MM.1S (cell line): ENCODE data around the gene NLRP8.

Experiments used
- DNase-seq: peaks from one replicate; pipeline ENCODE4 v3.0.0-alpha.2; 2015
- H2AFZ ChIP-seq: fragments of 300-600 bp; sonication (generic); 2 replicates; pipeline ENCODE4 v1.6.0; 2016; ENCODE audit warnings: antibody characterized with exemption, low read length
- H3F3A ChIP-seq: fragments of 300-600 bp; sonication (generic); 2 replicates; pipeline ENCODE4 v1.6.1; 2016; ENCODE audit warnings: mild to moderate bottlenecking, antibody characterized with exemption, low read length, moderate library complexity, mixed read lengths; ENCODE audit not compliant: insufficient read depth
- H3K27ac ChIP-seq: fragments of 300-600 bp; sonication (generic); 2 replicates; pipeline ENCODE4 v1.5.1; 2016; ENCODE audit warnings: mild to moderate bottlenecking, low read length
- H3K27me3 ChIP-seq: fragments of 300-600 bp; sonication (generic); replicated peaks from 2 replicates; pipeline ENCODE4 v1.6.0; 2016; ENCODE audit warnings: low read length; ENCODE audit not compliant: insufficient read depth
- H3K36me3 ChIP-seq: fragments of 300-600 bp; sonication (generic); replicated peaks from 2 replicates; pipeline ENCODE4 v1.6.1; 2016; ENCODE audit warnings: mild to moderate bottlenecking, low read length, mixed read lengths; ENCODE audit not compliant: insufficient read depth
- H3K4me1 ChIP-seq: fragments of 300-600 bp; sonication (generic); 2 replicates; pipeline ENCODE4 v1.6.1; 2016; ENCODE audit warnings: low read length, mixed read lengths
- H3K4me2 ChIP-seq: fragments of 300-600 bp; sonication (generic); 2 replicates; pipeline ENCODE4 v1.6.0; 2016; ENCODE audit warnings: low read depth, low read length
- H3K4me3 ChIP-seq: fragments of 300-600 bp; sonication (generic); 2 replicates; pipeline ENCODE4 v1.5.1; 2016; ENCODE audit warnings: low read length, mixed read lengths
- H3K79me2 ChIP-seq: fragments of 300-600 bp; sonication (generic); 2 replicates; pipeline ENCODE4 v1.6.1; 2016; ENCODE audit warnings: mixed run types, low read length, mixed read lengths
- H3K9ac ChIP-seq: fragments of 300-600 bp; sonication (generic); 2 replicates; pipeline ENCODE4 v1.6.1; 2016; ENCODE audit warnings: low read length, mixed read lengths
- H3K9me2 ChIP-seq: fragments of 300-600 bp; sonication (generic); replicated peaks from 2 replicates; pipeline ENCODE4 v1.6.1; 2016; ENCODE audit warnings: mild to moderate bottlenecking, low read length, mixed read lengths; ENCODE audit not compliant: insufficient read depth
- H3K9me3 ChIP-seq: fragments of 300-600 bp; sonication (generic); replicated peaks from 2 replicates; pipeline ENCODE4 v1.6.1; 2016; ENCODE audit warnings: mild to moderate bottlenecking, low read length, mixed read lengths; ENCODE audit not compliant: insufficient read depth
- H4K20me1 ChIP-seq: fragments of 300-600 bp; sonication (generic); 2 replicates; pipeline ENCODE4 v1.6.1; 2016; ENCODE audit warnings: mild to moderate bottlenecking, low read length, moderate library complexity, mixed read lengths; ENCODE audit not compliant: insufficient read depth
- CTCF ChIP-seq: fragments of 300-600 bp; sonication (generic); IDR thresholded peaks from 2 replicates; pipeline ENCODE4 v1.5.1; 2016; ENCODE audit warnings: antibody characterized with exemption, low read length, mixed read lengths
- EZH2 ChIP-seq: fragments of 300-600 bp; sonication (generic); optimal IDR thresholded peaks from 2 replicates; pipeline ENCODE3; 2017; ENCODE audit warnings: low read depth, mild to moderate bottlenecking, antibody characterized with exemption, low read length, mixed read lengths
- EZH2phosphoT487 ChIP-seq: fragments of 300-600 bp; sonication (generic); IDR thresholded peaks from 2 replicates; pipeline ENCODE4 v1.6.1; 2018; ENCODE audit warnings: antibody characterized with exemption, low read length

Gene NLRP8

GRCh38 chr19:55990831-55991230 lies 43.2 kb downstream of the NLRP8 start:
- H2AFZ ChIP-seq = no peak overlapping the region
- 0 out of 2 replicates have a peak, but pooled peaks cover 6% of the 10 kb centered on the region for H3K4me1 ChIP-seq
- no peak overlapping the region for H3K4me2 ChIP-seq
- no peaks in the 10 kb centered on the region for H3K9me3 ChIP-seq
- DNase-seq = no peak
- H3K36me3 ChIP-seq = no peaks in the 10 kb centered on the region
- H3F3A ChIP-seq = no peaks in the 10 kb centered on the region
- H3K9me2 ChIP-seq = no peaks in the 10 kb centered on the region
- TF ChIP-seq EZH2 = no peak
- no peak for TF ChIP-seq EZH2phosphoT487
- TF ChIP-seq CTCF = no peak
- no peaks in the 10 kb centered on the region for H3K79me2 ChIP-seq
- peaks cover 11% of the 10 kb centered on the region; the same call in 1 of the 2 replicates for H3K27me3 ChIP-seq
- no peak overlapping the region for H3K27ac ChIP-seq
- no peaks in the 10 kb centered on the region for H4K20me1 ChIP-seq
- no peak overlapping the region for H3K4me3 ChIP-seq
- H3K9ac ChIP-seq = no peak overlapping the region

GRCh38 chr19:55993492-55993891 lies 45.9 kb downstream of the NLRP8 start:
- peaks cover 11% of the 10 kb centered on the region; the same call in 1 of the 2 replicates for H3K27me3 ChIP-seq
- no peak overlapping the region for H3K4me2 ChIP-seq
- H3K4me1 ChIP-seq = no peaks in the 10 kb centered on the region
- no peak overlapping the region for H3K9ac ChIP-seq
- no peaks in the 10 kb centered on the region for H3K36me3 ChIP-seq
- no peaks in the 10 kb centered on the region for H4K20me1 ChIP-seq
- no peaks in the 10 kb centered on the region for H3K79me2 ChIP-seq
- H3K9me2 ChIP-seq = no peaks in the 10 kb centered on the region
- no peaks in the 10 kb centered on the region; the same call in 1 of the 2 replicates for H3F3A ChIP-seq
- H3K9me3 ChIP-seq = no peaks in the 10 kb centered on the region
- no peak for DNase-seq
- H2AFZ ChIP-seq = no peak overlapping the region
- no peak overlapping the region for H3K27ac ChIP-seq
- no peak overlapping the region for H3K4me3 ChIP-seq
- no peak for TF ChIP-seq EZH2phosphoT487
- no peak for TF ChIP-seq CTCF
- no peak for TF ChIP-seq EZH2

- Histone ChIP-seq H3F3A (no peaks in the 10 kb centered on the region), H3K9me3 (no peaks in the 10 kb centered on the region), H3K79me2 (no peaks in the 10 kb centered on the region), H3K4me1 (no peaks in the 10 kb centered on the region), H3K36me3 (no peaks in the 10 kb centered on the region), H2AFZ (no peak overlapping the region), H3K9me2 (no peaks in the 10 kb centered on the region), H4K20me1 (no peaks in the 10 kb centered on the region), H3K27ac (no peak overlapping the region), H3K27me3 (peaks cover 18% of the 10 kb centered on the region), H3K4me2 (no peak overlapping the region), H3K4me3 (no peak overlapping the region), H3K9ac (no peak overlapping the region)
- no peak for TF ChIP-seq EZH2
- no peak for TF ChIP-seq CTCF
- no peak for TF ChIP-seq EZH2phosphoT487
- DNase-seq = no peak
Measured at GRCh38 chr19:56014765-56015164, 67.1 kb downstream of the NLRP8 start.
